Sigmoid colon (tissue), 7 donors: ENCODE measurements around the gene UBE3B. TPM values are rescaled to one million over a fixed set of nuclear protein-coding genes. Genes with fewer than 3 reads are reported as not detected.

ENCODE experiments used
- DNase-seq: peaks from one replicate; pipeline ENCODE4 v3.0.0-alpha.2; 2019
- H3K27ac ChIP-seq, 4 donors: fragments of 200-600 bp; sonication (generic); one replicate each; pipeline ENCODE4 v1.5.1; 2016 to 2019; ENCODE audit warnings: mild to moderate bottlenecking in 1 of 4
- H3K27me3 ChIP-seq, 3 donors: fragments of 200-600 bp; sonication (generic); one replicate each; pipeline ENCODE4 v1.5.1; 2019; ENCODE audit warnings: mild to moderate bottlenecking in 1 of 3
- H3K36me3 ChIP-seq, 4 donors: fragments of 200-600 bp; sonication (generic); one replicate each; pipeline ENCODE4 v1.5.1; 2016 to 2019
- H3K4me1 ChIP-seq, 4 donors: fragments of 200-600 bp; sonication (generic); one replicate each; pipeline ENCODE4 v1.5.1; 2017 to 2019
- H3K4me3 ChIP-seq, 4 donors: fragments of 200-600 bp; sonication (generic); one replicate each; pipeline ENCODE4 v1.5.1; 2017 to 2019; ENCODE audit warnings: mild to moderate bottlenecking in 2 of 4, moderate library complexity in 1 of 4
- H3K9me3 ChIP-seq, 4 donors: fragments of 200-600 bp in 3 of 4; sonication (generic) in 3 of 4; one replicate each; pipeline versions ENCODE4 v1.5.1 to v1.6.1; 2013 to 2019
- EP300 ChIP-seq, 4 donors: sonication (generic); formaldehyde crosslinking; IDR thresholded peaks; one replicate each; pipeline ENCODE4 v1.6.1; 2017; ENCODE audit warnings: antibody characterized with exemption in 4 of 4
- POLR2A ChIP-seq, 2 donors: fragments of 450-650 bp; IDR thresholded peaks; one replicate each; pipeline ENCODE4 v1.6.1; 2016; ENCODE audit warnings: antibody characterized with exemption in 2 of 2, mild to moderate bottlenecking in 2 of 2, moderate library complexity in 2 of 2
- POLR2AphosphoS5 ChIP-seq, 4 donors: sonication (generic); formaldehyde crosslinking; IDR thresholded peaks; one replicate each; pipeline ENCODE4 v1.6.1; 2017; ENCODE audit warnings: antibody characterized with exemption in 4 of 4
- WGBS, 2 donors: extraction: QIAGEN DNeasy Blood & Tissue Kit; methylation state at CpG; one replicate each; pipeline ENCODE4 v1.1.7; 2013; 5-methylcytosine and 5-hydroxymethylcytosine counted together
- intact Hi-C: fragments of 100-400 bp; cut with DNase I; formaldehyde crosslinking; loops from one replicate; pipeline ENCODE4 v1.15.1; 2023
- polyA plus RNA-seq, 3 donors: library from polyadenylated mRNA; stranded (reverse); fragments of 200-250 nt; gene quantifications; one replicate each; pipeline ENCODE4 v1.2.3, GENCODE V29; 2013
- total RNA-seq, 4 donors: library from RNA; depleted of rRNA; stranded (reverse); fragments of >200 nt; gene quantifications; one replicate each; pipeline ENCODE4 v1.1.0, GENCODE V29; 2016
- TF ChIP-seq, protein P1 (sequence below), 4 experiments: fragments of 450-650 bp in 3 of 4; fragments of 200-600 bp in 1 of 4; IDR thresholded peaks; one replicate each; pipeline ENCODE4 v1.5.1; 2016 to 2019; ENCODE audit warnings: antibody characterized with exemption in 4 of 4, mild to moderate bottlenecking in 3 of 4, moderate library complexity in 2 of 4
- donor health status: healthy with polysubstance abuse.
- donor health status: Bipolar disorder and iron deficiency.
- donor health status: healthy.

UBE3B gene
- total and polyA plus RNA-seq, 7 donors: 15.3 to 67.7 (median 48.4) TPM

DNA sequence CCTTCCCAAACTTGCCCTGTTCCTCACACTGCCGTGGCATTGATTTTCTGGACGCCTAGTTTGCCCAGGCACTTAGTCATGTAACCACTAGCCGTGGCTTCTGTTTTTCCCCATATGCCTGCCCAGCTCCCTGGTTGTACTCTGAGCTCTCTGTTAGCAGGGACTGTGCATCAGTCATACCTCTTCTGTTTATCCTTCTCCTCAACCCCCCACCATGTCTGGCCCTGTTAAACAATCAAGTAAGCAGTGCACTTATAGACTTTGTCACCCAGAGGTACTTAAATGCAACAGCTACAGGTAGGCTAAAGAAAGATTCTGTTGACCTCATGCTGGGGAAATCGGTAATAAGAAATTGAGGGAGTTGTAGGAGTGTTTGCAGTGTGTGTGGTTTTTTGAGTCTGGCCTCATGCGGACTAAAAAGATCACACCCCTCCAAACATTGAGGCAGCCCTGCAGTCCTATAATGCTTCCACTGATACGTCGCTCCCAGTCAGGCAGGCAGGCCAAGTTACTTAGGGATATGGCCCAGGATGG is 17.0 kb downstream of the UBE3B start:
- Histone ChIP-seq H3K9me3 (no peaks in the 10 kb centered on the region), H3K36me3 (peaks cover 22 to 100% (median 62%) of the 10 kb centered on the region in 4 donors), H3K27ac (no peak overlapping the region), H3K4me3 (no peak overlapping the region), H3K27me3 (no peaks in the 10 kb centered on the region), H3K4me1 (no peaks in the 10 kb centered on the region)
- DNase-seq: no peak
- no peak for TF ChIP-seq POLR2A (IDR thresholded peaks at IDR 0.05)
- intact Hi-C loops: no loop called here
- 96 to 97% methylated on average over 7 of the region's 7 CpGs for WGBS, 2 donors

DNA sequence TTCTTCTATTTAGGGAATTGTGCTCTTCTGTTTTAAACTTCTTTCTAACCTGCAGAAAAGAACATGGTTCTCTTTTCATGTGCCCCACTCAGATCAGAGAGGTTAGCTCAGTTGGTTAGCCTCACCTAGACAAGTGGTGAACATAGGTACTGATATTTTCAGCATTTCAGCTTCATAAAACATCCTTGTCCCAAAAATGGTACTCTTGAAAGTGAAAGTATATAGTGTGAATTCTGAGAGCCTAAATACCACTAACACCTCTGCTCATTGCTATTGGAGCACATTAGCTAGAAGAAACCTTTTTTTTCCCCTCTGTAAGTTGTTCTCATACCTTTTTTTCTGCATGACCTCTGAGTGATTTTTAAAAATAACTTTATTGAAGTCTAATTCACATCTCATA is 17.6 kb downstream of the UBE3B start:
- TF ChIP-seq EP300 (IDR thresholded peaks at IDR 0.05) (no peak), POLR2A (IDR thresholded peaks at IDR 0.05) (no peak), POLR2AphosphoS5 (IDR thresholded peaks at IDR 0.05) (no peak)
- TF ChIP-seq, protein P1, sequence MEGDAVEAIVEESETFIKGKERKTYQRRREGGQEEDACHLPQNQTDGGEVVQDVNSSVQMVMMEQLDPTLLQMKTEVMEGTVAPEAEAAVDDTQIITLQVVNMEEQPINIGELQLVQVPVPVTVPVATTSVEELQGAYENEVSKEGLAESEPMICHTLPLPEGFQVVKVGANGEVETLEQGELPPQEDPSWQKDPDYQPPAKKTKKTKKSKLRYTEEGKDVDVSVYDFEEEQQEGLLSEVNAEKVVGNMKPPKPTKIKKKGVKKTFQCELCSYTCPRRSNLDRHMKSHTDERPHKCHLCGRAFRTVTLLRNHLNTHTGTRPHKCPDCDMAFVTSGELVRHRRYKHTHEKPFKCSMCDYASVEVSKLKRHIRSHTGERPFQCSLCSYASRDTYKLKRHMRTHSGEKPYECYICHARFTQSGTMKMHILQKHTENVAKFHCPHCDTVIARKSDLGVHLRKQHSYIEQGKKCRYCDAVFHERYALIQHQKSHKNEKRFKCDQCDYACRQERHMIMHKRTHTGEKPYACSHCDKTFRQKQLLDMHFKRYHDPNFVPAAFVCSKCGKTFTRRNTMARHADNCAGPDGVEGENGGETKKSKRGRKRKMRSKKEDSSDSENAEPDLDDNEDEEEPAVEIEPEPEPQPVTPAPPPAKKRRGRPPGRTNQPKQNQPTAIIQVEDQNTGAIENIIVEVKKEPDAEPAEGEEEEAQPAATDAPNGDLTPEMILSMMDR (IDR thresholded peaks at IDR 0.05): no peak
- Histone ChIP-seq H3K9me3 (no peaks in the 10 kb centered on the region), H3K27ac (no peak overlapping the region), H3K27me3 (no peaks in the 10 kb centered on the region), H3K4me1 (no peaks in the 10 kb centered on the region), H3K4me3 (no peak overlapping the region), H3K36me3 (peaks cover 24 to 100% (median 59%) of the 10 kb centered on the region in 4 donors)
- intact Hi-C loops: no loop called here
- no peak for DNase-seq

DNA sequence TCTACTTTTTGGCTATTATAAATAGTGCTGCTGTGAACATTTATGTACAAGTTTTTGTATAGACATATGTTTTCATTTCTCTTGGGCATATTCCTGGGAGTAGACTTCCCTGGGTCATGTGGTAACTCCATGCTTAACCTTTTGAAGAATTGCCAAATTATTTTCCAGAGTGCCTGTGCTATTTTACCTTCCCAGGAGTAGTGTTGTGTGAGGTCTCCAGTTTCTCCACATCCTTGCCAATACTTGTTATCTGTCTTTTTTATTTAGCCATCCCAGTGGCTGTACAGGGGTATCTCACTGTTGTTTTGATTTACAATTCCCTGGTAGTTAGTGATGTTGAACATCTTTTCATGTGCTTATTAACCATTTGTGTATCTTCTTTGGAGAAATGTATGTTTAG is 18.9 kb downstream of the UBE3B start:
- DNase-seq: no peak
- no peak for TF ChIP-seq EP300 (IDR thresholded peaks at IDR 0.05)
- TF ChIP-seq POLR2AphosphoS5 (IDR thresholded peaks at IDR 0.05): no peak
- no peak for TF ChIP-seq POLR2A (IDR thresholded peaks at IDR 0.05)
- TF ChIP-seq, protein P1 (IDR thresholded peaks at IDR 0.05): no peak
- H3K4me3 ChIP-seq: no peak overlapping the region
- no peak overlapping the region for H3K27ac ChIP-seq
- no peaks in the 10 kb centered on the region for H3K4me1 ChIP-seq
- H3K36me3 ChIP-seq: peaks cover 29 to 100% (median 61%) of the 10 kb centered on the region in 4 donors
- intact Hi-C loops: no loop called here
- no peaks in the 10 kb centered on the region for H3K27me3 ChIP-seq
- no peaks in the 10 kb centered on the region for H3K9me3 ChIP-seq

DNA sequence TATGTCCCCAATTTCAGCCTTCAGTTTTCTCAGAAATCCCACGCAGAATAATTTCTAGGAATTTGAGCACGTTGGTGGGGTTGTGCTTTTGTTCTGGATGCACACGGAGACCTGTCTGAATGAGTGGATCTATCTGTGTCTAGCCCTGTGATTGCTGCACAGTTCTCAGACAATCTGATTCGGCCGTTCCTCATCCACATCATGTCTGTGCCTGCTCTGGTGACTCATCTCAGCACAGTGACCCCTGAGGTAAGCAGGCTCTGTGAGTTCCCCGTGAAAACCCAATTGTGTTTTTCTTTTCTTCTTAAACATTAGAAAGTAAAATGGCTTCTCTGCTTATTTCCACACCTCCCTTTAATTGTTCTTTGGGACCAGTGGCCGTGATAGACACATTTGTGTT is 20.2 kb downstream of the UBE3B start:
- no peak for TF ChIP-seq POLR2A (IDR thresholded peaks at IDR 0.05)
- TF ChIP-seq EP300 (IDR thresholded peaks at IDR 0.05): no peak
- no peak for TF ChIP-seq POLR2AphosphoS5 (IDR thresholded peaks at IDR 0.05)
- TF ChIP-seq, protein P1 (IDR thresholded peaks at IDR 0.05): no peak
- Histone ChIP-seq H3K27ac (no peak overlapping the region), H3K36me3 (peaks cover 21 to 100% (median 68%) of the 10 kb centered on the region in 4 donors), H3K9me3 (no peaks in the 10 kb centered on the region), H3K4me1 (no peaks in the 10 kb centered on the region), H3K4me3 (no peak overlapping the region), H3K27me3 (no peaks in the 10 kb centered on the region)
- no peak for DNase-seq
- intact Hi-C loops: no loop called here
- 92% methylated on average over 7 of the region's 7 CpGs for WGBS, 2 donors

DNA sequence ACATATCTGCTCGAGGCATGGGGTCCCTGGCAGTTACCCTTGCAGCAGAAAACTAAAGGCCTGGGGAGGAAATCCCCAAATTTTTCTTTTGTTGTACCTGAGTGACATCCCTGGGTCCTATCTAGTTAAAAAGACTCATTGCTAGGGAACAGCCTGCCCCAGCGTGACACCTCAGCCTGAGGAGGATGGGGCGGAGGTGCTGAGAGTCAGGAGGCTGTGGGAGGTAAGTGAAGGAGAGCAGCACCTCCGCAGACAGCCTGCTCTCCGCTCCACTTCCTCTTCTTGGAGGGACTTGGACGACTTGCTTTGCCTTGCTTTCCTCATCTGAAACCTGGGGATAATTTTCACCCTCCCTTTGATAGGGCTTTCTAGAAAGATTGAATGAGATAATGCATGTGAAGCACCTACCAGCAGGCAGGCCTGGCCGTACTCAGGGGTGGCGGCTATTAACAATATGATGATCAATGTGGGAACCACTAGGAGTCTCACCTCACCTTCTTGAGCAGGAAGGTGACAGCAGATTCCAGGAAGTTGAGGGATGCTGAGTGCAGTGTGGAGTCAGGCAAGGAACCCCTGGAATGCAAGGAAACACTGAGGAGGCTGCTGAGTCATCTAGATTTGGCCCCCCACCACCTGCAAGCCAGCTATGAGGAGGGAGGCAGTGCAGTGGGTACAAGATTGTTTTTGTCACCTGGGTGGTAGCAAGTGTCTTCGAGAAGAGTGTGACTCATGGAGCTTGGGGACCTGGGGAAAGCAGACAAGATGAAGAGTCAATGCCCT is 23.2 kb downstream of the UBE3B start:
- no peak for DNase-seq
- no peak overlapping the region for H3K27ac ChIP-seq
- no peaks in the 10 kb centered on the region for H3K4me1 ChIP-seq
- WGBS, 2 donors: 93 to 95% methylated on average over 9 of the region's 9 CpGs
- no peak for TF ChIP-seq POLR2A (IDR thresholded peaks at IDR 0.05)
- no peak for TF ChIP-seq POLR2AphosphoS5 (IDR thresholded peaks at IDR 0.05)
- no peak for TF ChIP-seq EP300 (IDR thresholded peaks at IDR 0.05)
- TF ChIP-seq, protein P1 (IDR thresholded peaks at IDR 0.05): no peak
- intact Hi-C loops: no loop called here
- no peak overlapping the region for H3K4me3 ChIP-seq
- peaks cover 26 to 100% (median 71%) of the 10 kb centered on the region in 4 donors for H3K36me3 ChIP-seq
- H3K9me3 ChIP-seq: no peaks in the 10 kb centered on the region
- H3K27me3 ChIP-seq: no peaks in the 10 kb centered on the region
